ENCODE measurements around the gene IL1F10.
A peak's percentile ranks its signal among the peaks of the same experiment; 100 is the strongest.

IL1F10 gene

GRCh38 chr2:113060396-113060795, 7.4 kb upstream of the IL1F10 start:
- DNase-seq = no peak

GRCh38 chr2:113060796-113061195, 7.0 kb upstream of the IL1F10 start:
- no peak for DNase-seq

GRCh38 chr2:113061241-113061640, 6.5 kb upstream of the IL1F10 start:
- DNase-seq = no peak

- no peak for DNase-seq
Observed at GRCh38 chr2:113061896-113062770, 5.6 kb upstream of the IL1F10 start.

GRCh38 chr2:113064281-113064680, 3.5 kb upstream of the IL1F10 start:
- no peak for DNase-seq

GRCh38 chr2:113064898-113065297, 2.9 kb upstream of the IL1F10 start:
- no peak for DNase-seq

- no peak for DNase-seq
Observed at GRCh38 chr2:113068249-113068648, 479 bp downstream of the IL1F10 start.

GRCh38 chr2:113068706-113069485, 1.1 kb downstream of the IL1F10 start:
- no peak for DNase-seq

GRCh38 chr2:113069676-113070605, 2.2 kb downstream of the IL1F10 start:
- no peak for DNase-seq

GRCh38 chr2:113070606-113070975, 2.8 kb downstream of the IL1F10 start:
- DNase-seq = no peak

GRCh38 chr2:113072584-113072983, 4.8 kb downstream of the IL1F10 start:
- DNase-seq = no peak

- no peak for DNase-seq
Observed at GRCh38 chr2:113073325-113073834, 5.6 kb downstream of the IL1F10 start.

- DNase-seq = no peak
Observed at GRCh38 chr2:113075030-113075429, 7.3 kb downstream of the IL1F10 start.

- DNase-seq = no peak
Observed at GRCh38 chr2:113075600-113075999, 7.8 kb downstream of the IL1F10 start.

GRCh38 chr2:113076954-113077669, 9.3 kb downstream of the IL1F10 start:
- no peak for DNase-seq

- no peak for DNase-seq
Observed at GRCh38 chr2:113077921-113078320, 10.2 kb downstream of the IL1F10 start.

- DNase-seq = no peak
Observed at GRCh38 chr2:113078350-113078839, 10.6 kb downstream of the IL1F10 start.

GRCh38 chr2:113079131-113079530, 11.4 kb downstream of the IL1F10 start:
- DNase-seq = no peak

GRCh38 chr2:113080134-113080533, 12.4 kb downstream of the IL1F10 start:
- peak; percentile 80 for DNase-seq

GRCh38 chr2:113081488-113082210, 13.9 kb downstream of the IL1F10 start:
- no peak for DNase-seq

GRCh38 chr2:113083296-113083695, 15.5 kb downstream of the IL1F10 start:
- no peak for DNase-seq

Data from stimulated activated CD8-positive, alpha-beta memory T cell treated with anti-CD3 and anti-CD28 coated beads, Interleukin-4, amount 100 ng/mL, for 48 hours (primary cell).